Lung microvascular endothelial cell (primary cell): ENCODE measurements around the gene ARL14EPL. TPM values are rescaled to one million over a fixed set of nuclear protein-coding genes. Genes with fewer than 3 reads are reported as not detected.

ENCODE experiments used
- DNase-seq, 2 donors: peaks; one replicate each; pipeline versions ENCODE4 v3.0.0 to v3.0.0-alpha.2; 2010; ENCODE audit warnings: low read depth in 2 of 2
- total RNA-seq: library from RNA; depleted of rRNA; stranded (reverse); fragments of >200 nt; gene quantifications from 2 replicates; pipeline ENCODE4 v1.2.1, GENCODE V29; 2014

The ARL14EPL gene
- under 0.01 TPM in 2 replicates for total RNA-seq

DNA sequence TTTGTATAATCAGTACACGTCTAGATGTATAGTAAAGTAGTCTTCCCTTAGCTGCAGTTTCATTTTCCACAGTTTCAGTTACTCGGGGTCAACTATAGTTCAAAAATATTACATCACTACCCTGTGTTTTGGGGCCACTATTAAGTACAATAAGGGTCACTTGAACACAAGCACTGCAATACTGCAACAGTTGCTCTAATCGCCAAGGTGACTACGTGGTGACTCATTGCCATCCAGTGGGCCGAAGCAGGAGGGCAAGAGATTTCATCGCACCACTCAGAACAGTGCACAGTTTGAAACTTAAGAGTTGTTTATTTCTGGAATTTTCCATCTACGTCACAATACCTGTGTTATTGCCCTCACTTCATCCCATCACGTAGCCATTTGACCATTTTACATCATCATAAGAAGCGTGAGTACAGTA lies at the start of gene ARL14EPL:
Gene ARL14EPL, plus strand, starts transcription at position 379 of the 424 bp plus-strand sequence. CDS start 18,994 bp downstream, outside the sequence.
- peak; percentile 96 for DNase-seq

DNA sequence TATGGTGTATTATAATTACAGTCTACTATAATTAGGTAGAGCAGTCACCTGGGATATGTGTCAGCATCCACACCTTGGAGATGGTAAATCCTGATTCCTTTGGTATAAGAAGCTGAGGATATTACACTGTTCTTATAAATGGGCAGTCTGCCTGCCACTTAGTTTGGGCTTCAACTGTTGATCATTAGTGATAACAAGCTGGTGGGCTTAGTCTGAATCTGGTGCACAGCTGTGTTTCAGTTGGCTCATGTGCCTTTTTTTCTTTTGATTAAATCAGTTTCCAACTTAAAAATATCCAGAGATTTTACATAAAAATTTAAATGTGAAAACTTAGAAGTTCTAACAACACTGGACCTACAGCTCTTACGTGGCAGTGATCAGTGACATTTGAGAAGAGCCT lies 48.8 kb upstream of the ARL14EPL start:
- no peak for DNase-seq

DNA sequence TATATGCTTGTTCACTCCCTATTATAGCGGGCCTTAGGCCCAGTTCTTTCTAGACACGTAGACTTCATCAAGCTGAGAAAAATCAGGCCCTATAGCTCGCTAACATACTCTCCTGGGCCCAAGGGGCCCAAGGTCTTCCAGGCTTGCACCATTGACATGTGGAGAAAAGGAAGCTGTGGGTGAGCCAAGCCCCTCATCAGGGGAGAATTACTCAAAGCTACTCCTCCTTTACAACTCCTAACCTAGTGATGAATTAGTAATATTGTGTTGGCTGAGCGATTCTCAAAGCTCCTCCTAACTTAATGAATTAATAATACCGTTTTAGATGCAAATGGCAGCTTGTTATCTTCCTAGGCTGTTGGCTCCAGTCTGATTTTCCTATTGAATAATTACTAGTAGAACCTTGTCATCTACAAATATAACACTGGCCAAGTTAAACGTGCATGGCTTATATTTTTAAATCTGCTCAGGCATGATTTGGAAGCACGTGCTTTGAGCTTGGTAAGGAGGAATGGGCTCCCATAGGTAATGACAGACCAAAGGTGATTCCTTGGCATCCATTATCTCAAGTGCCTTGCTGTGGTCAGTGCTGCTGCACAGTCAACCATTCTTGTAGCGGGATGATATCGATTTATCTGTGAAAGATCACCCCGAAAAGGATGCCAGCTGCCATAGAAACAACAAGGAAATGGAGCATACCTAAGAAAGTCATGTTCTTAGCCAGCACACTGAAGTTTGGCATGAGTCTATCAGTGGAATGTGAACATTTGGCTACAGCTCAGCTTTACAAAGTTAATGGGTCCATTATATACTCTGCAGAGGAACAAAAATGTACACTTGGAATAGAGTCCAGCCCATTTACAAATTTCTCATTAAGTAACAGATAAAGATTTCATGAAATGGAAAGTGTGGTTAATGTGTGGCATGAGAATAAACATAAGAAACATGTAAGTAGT lies 46.2 kb upstream of the ARL14EPL start:
- no peak for DNase-seq

DNA sequence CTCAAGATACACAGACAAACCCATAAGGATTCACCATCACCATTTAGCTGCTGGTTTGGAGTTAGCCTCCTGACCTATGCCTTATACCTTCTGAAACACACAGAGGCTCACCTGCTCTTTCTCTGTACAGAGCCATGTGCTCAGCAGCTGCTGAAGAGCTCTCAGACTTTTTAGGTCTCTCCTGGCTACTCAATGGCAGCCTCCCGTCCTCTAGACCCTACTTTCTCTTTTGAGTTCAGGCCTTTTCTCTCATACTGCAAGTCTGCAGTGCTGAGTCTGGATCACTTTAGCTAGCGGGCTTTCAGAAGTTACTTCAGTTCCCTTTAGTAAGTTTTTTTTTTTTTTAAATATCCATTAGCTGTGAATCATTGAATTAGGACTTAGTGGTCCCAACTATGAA lies 44.3 kb upstream of the ARL14EPL start:
- DNase-seq = no peak

DNA sequence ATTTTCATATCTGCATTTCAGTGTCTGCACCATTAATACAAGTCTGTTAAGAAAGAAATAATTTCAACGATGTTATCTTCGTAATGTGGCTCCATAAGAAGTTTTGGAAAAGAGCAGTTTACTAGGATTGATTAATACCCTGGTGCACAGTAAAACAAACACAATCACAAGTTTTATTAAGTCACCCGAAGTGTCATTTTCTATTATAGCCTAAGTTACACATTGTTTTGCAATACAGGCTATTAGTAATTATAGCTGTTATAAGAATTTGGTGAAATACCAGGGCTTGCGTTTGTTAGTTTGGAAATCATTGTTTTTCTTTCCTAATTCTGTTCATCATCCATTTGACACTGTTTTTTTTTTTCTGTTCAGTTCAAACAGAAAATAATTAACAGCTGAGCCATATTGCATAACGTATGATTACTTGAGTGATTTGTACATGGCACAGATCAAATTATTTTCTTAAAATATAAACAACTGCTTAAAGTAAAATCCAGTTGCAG lies 39.4 kb upstream of the ARL14EPL start:
- DNase-seq = no peak

DNA sequence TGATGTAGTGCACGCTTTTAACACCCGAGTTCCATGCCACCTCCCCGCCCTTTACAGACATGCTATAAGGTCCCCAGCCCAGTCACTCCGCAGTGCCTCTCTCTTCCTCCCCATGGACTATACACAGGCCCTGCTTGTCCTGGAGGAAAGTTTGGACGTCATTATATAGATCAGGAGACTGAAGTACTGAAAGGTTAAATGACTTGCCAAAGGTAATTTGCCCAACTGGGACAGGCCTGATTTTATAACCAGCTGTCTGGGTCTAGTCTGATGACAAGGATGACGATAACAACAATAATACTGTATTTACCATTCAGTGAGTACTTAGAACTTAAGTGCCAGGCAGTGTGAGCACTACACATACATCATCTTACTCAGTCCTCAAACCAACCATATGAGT lies 36.9 kb upstream of the ARL14EPL start:
- no peak for DNase-seq

DNA sequence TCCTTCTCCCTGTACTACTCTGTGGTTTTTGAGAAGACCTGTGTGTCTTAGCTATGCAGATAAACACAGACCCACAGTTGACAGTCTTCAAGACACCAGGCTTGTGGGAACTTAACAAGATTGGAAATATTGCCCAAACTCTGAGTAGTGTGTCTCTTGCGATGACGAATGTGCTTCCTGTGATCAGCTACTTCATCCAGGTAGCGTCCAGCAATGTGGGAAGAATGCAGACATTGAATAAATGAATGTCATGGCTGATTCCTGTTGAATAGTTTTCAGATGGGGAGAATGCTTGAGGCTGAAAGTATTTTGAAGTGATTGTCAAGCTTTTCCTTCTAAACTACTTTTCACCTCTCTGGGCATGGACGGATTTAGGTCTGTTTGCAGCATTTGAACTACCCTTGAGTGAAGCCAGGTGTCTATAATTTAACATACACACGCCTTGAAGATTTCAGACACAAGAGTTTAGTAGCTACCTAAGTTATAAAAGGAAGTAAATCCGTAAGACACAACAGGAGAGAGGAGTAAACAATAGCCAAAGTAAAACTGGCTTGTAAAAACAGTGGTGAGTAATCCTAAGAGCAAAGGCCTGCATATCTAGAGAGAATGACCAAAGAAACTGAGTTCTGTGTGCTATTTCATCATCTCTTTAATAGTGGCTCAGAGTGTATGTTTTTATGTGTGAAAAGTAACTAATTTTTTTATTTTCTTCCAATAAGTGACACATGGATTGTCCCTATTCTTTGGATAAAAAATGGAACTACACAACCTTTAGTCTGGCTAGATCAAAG lies 30.0 kb upstream of the ARL14EPL start:
- no peak for DNase-seq

DNA sequence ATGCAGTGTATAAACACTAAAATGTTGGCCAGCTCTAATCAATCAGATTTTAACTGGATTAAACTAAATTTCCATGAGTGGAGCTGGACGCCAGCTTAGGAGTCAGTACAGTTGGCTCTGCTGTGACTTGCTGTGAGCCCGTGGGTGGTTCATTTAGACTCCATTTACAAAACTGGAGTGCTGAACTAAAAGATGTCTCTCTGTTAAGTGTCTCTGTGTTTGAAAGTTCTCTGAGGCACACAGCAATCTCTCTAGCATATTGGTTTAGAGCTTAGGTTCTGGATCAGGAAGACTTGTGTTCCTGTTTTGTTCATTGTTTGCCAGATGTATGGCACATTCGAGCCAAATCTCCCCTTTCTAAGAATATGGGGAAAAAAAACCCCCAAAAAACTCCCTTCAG lies 28.0 kb upstream of the ARL14EPL start:
- no peak for DNase-seq

DNA sequence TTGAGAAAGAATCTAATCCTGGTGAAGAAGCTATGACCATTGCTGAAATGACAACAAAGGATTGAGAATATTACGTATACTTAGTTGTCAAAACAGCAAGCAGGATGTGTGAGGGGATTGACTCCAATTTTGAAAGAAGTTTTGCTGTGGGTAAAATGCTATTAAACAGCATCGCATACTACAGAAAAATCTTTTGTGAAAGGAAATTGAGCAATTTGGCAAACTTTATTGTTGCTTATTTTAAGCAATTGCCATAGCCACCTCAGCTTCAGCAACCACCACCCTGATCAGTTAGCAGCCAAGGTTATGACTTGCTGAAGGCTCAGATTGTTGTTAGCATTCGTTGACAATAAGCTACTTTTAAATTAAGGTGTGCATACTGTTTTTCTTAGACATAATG lies 22.5 kb upstream of the ARL14EPL start:
- DNase-seq = no peak

DNA sequence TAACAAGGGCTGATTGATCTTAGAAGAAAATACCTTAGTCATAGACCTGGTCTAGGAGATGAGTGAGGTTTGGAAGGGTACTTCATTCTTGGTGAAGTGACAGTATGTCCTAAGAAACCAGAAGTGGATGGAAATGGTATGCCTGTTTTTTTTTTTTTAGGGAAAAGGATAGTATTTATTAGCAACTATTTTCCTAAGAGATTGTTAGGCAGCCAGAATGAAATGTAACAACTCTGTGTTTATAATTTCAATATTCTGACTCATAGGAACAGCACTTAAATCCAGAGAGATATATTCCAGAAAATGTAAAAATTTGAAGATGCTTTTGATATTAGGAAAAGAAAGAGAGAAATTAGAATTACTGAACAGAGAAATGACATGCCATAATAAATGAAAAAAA lies 21.2 kb upstream of the ARL14EPL start:
- no peak for DNase-seq

DNA sequence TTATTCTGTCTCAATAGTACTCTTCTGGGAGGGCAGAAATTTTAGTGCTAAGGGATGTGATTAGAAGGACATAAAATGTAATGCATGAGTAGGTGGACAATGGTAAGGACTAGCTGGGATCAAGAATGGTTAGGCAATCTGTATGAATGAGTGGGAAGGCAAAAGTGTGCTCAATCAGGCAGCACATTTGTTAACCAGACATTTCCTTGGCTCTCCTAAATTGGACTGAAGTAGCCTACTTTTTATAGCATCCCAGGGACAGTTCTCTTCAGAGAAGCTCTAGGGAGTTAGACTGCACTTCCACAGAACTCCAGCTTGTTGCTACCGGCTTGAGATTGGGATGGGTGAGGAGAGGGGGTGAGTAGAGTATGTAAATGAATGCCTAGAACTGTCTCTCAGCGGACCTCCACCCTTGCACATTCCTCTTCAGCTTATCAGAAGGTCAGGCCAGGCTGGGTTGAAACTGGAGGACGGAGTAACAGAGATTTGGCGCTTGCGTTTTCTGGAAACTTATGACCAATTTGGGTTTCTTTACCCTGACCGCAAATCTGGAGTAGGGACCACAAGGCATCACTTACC lies 19.0 kb upstream of the ARL14EPL start:
- no peak for DNase-seq

DNA sequence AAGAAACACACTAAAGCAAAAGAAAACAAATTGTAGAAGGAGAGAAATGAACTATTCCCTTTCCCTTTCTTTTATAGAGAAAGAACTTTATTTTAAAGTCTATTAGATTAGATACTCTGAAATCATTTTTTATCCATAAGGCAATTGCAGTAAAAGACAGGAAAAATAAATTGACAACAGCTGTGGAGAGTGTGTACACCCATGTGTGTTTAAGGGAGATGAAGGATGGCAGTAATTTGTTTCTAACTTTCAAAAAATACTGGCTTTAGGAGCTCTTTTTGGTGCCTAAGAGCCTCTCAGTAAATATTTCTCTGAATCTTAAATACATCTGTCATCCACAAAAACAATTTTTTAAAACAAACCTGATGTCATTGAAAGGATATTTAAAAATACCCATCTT lies 18.3 kb upstream of the ARL14EPL start:
- DNase-seq = no peak

DNA sequence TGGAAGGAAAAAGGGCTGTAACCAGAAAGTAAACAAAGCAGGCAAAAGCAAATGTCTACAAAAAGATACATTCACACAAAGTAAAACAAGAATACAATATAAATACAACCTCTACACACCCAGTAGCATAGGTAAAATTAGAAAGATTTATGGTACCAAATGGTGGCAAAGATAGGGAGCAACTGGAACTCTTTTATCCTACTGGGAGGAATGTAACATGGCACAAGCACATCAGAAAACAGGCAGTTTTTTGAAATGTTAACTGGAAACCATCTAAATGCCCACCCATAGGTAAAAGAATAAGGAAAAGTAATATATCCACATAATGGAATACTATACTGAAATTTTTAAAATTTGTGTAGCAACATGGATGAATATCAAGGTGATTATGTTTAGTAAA lies 8.7 kb upstream of the ARL14EPL start:
- DNase-seq = no peak

DNA sequence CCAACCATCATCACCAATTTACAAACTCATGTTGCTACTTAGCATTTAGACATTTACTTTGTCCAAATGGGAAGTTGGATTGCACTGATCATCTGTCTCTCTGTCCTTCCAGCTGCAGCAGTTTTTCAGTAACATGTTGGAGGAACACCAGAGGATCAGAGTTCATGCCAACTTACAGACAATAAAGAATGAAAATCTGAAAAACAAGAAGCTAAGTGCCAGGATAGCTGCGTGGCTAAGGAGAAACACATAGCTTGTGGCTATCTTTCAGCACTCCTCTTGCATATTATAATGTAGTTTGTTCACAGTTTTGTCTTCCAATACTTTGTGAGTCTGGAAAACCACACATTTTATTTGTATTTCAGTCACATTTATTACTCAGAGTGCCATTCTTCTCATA lies 6.4 kb upstream of the ARL14EPL start:
- DNase-seq = no peak

DNA sequence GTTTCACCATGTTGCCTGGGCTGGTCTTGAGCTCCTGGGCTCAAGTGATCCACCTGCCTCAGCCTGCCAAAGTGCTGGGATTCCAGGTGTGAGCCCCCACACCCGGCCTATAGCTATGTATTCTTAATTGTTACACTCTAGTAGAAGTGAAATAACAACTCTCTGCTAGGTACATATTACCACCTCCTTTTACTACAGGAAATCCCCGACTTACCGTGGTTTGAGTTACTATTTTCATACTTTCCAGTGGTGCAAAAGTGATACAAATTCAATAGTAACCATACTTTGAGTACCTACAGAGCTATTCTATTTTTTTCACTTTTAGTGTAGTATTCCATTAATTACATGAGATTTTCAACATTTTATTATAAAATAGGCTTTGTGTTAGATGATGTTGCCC lies 719 bp downstream of the ARL14EPL start:
- DNase-seq = no peak

DNA sequence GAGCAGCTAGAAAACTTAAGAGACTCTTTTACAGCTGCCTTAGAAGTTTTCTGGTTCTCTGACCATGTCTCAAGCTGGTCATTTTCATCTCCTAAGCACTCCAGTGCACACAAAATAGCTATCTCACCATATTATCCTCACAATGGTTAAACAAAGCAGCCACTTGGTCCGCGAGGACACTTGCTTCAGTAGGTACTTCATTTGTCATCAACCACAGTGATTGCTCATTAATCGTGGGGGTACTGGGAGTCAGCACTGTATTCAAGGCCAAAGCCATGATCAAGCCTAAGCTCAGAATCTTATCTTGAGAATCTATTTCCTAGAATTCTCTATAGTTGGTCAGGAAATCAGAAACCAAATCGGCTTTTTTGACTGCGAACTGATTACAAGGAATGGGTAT lies 2.9 kb downstream of the ARL14EPL start:
- DNase-seq = no peak

DNA sequence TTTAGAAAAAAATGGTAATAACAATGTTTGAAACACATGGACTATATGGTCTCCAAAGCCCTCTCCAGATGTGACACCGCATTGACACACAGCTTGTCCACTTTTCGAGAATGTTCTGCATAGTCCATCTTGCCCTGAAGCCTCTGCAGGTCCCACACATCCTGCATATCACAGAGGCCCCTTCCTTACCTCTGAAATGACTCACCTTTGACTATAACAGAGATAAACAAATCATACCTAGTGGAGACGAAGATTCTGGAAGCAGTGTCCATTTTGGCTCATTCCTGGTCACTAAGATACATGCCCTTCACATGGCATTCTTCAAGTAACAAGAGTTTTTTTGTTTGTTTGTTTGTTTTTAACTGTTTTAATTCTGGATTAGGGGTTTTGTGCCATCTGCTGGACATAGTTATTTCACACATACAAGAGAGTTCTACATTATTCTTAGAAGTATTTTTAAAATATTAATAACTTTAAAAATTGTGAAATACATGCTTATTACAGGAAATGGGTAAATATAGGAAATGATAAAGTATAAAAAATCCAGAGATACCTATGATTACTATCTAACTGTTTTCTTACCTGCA lies 5.1 kb downstream of the ARL14EPL start:
- peak; percentile 6 to 17 for DNase-seq

DNA sequence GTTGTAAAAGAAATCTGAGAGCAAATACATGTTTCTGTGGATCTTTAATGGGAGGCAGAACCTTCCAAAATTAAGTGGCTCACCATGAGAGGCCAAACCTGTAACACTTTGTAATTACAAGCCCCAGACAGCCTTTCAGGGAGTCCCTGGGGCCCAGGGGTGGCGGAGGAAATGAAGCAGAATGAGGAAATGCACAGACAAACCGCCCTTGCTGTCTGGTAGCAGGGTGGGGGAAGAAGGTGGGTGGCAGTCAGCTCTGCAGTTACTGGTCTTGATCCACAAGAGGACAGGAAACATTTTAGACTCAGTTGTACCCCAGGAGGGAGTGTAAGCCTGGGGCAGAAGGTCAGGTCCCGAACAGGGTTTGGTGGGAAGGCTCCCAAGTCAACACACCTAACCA lies 6.5 kb downstream of the ARL14EPL start:
- no peak for DNase-seq

DNA sequence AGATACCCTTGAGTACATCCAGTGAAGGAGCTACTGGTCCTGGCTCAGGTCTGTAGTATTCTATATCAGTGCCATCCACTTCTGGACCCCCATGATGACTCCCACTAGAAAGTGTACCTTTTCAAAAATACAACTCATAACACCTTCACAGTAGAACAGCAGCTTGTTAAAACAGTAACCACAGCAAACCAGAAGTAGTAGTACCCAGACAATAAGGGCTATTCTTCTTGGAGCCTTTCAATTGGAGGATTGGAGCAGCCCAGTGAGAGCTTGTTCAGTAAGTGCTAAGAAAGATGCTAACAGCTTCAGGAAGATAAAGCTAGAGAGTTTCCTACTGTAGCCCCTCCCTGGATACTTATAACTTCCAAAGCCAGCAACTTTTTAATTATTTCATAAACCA lies 10.1 kb downstream of the ARL14EPL start:
- no peak for DNase-seq

DNA sequence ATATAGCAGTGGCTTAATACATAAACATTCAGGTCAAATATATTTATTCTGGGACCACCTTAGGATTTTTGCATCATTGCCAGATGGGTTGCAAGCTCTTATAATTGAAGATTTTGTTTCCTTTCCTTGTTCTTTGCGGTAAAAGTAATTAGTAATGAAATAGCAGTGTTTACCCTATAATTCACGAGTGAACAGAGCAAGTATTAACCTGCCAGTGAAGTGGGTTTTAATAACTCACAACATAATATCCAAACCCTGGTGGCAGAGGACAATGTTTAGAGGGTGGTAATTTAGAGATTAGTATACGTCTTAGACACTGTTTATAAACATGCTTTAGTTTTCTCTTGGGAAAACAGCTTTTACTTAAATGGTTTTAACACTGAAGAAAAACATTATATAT lies 11.8 kb downstream of the ARL14EPL start:
- DNase-seq = no peak

DNA sequence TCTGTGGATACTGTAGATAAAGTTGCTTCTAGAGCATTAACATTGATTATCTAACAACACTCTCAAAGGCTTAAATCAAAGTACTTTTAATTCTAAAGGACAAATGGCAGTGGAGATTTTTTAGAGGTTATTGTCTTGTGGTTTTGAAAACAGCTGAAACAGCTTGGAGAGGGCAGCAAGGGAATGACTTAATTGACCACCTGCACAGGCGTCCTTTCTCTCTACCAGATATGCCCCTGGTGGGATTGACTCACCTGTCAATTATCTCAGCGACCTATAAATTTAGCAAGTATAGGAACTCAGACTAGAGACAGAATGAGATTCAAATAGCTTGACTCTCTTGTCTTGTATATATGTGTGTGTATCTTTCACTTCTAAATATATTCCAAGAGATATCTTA lies 13.5 kb downstream of the ARL14EPL start:
- no peak for DNase-seq

DNA sequence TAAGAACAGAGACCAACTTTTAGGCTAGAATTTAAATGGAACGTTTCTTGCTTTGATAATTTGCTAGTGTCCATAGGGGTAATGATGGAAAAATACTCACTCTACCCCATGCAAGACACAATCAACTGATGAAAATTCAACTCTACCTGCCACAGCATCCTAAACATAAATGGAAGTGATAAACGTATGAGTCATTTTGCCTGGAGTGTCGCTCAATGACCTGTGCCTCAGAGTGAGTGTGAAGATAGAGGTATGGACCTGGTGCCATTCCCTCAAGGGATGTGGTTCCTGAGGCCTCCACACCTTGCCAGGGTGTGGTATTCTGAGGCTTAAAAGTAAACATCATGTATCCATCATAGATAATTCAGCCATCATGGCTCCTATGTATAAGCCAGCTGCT lies 14.0 kb downstream of the ARL14EPL start:
- DNase-seq = no peak
